Anterior cingulate cortex (tissue), 58 donors: ENCODE measurements around the gene RAP2A.

Experiments used
- DNase-seq, 58 donors: peaks; one replicate each; lab custom pipeline; 2025; lab: John Stamatoyannopoulos, UW

RAP2A gene

DNA sequence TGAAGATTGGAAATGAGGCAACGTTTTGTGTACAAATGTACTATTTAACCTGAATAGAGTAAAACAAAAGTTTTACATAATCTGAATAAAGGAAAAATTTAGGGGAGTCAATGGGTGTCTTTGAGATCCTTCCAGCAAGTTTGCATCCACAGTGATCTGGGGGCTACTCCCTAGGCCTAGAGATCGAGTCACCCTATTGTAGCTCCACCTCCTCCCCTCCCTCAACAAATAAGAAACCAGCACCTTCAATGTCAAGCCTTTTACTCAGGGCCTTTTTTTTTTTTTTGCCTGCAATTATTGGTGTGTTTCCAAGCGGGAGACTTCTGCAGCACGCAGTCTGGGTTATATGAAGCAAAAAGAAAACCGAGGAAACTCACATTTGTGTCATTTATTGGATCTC lies 16.3 kb upstream of the RAP2A start:
- DNase-seq = no peak

DNA sequence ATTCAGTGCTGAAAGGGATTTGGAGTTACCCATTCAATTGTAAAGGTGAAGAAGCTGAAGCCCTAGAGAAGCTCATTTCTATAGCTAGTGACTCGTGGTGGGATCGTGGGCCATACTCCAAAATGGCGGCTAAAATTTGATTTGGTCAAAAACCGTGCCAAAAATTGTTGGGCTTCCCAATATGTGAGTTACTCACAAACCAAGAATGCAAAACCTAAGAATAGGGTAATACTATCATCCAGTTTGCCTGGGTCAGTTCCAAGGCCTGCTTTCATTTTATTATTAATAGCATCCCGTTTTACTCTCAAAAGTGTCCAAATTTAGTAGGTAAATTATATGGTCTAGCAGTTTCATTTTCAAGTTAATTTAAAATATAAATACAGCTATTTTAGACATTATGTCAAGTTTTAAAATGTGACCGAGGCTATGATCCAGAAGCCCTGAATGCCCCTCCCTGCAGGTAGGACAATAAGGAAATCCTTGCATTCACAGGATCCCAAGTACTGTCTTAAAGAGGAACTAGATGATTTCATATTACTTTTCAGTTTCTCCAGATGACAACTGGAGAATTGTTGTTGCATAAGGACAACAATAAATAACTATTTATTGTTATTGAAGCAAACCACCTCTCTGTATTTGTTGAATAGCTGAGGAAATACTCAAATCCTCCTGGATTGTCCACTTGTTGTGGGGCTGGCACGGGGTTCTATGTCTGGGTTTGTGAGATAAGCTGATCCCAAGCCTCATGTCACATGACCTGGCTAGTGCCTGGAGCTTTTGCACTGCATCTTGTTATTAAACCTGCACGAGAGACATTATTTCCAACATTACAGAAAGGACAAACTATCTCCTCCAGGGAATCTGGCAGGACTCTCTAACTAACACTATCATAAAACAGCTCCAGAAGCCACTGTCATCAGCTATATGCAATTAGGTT lies 11.6 kb upstream of the RAP2A start:
- peak in 1 of 58 donors; percentile 1 for DNase-seq

DNA sequence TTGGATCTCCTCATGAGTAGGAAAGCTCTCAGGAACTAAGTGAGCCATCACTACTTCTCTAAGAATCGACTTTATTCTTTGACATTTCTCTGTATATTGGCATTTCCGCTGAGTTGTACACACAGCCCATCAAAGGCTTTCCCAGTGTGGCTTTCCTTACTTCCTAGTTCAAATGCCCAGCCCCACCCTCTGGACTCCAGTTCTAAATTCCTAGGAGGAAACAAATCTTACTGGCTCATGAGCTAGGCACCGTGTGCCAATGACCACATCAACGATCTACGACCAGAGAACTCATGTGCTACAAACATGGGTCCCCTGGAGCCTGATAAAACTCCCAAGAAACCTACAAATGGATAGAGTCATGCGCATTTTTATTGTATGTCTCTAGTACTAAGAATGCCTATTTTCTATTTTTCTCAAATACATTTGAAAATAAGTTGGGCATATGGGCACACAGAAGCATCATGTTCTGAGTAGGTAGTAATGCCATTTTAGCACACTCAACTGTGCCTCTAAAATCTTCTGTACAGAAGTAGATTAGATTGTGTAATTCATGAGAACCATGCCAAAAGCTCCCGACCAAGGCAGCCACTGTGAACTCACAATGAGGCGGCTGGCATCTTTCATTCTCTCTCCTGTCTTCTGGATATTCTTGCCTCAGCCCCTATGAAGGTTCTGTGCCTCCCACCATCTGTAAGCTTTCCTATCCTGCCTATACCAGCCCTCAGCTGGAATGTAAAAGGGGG lies 10.5 kb upstream of the RAP2A start:
- peak in 40 of 58 donors; percentile 1 to 69 (median 23) for DNase-seq

DNA sequence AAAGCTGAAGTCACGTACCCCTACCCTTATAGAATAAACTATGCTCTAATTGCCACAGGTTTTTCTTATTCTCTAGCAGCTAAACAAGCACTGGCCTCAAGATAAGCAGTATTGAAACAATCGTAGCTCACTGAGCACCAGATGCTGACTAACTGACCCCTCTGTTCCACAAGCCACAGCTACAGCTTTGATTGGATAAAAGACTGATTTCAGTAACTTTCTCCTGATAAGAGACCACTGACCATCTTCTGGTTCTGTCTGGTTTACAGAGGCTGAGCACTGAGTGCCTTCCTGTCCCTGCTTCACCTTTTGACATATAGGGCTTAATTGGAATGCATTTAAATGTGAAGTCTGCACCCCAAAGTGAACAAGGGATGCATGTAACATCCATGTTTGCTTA lies 8.4 kb upstream of the RAP2A start:
- no peak for DNase-seq

DNA sequence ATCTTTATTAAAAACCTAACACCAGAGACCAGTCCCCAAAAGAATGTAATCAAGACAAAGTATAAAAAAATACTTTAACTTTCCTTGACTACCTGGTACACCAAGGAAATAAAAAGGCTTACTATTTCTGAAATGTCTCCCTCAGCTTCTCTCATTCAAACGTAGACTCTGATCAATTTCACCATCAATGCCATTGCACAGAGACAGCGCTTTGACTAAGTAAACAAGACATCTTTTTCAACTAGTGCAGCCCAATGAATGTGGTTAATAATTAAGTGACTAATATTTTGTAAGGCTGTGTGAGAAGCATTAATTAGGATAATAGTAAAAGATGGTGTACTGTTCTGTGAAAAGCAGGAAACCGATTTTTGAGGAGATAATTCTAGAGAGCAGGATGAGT lies 7.3 kb upstream of the RAP2A start:
- DNase-seq = no peak

DNA sequence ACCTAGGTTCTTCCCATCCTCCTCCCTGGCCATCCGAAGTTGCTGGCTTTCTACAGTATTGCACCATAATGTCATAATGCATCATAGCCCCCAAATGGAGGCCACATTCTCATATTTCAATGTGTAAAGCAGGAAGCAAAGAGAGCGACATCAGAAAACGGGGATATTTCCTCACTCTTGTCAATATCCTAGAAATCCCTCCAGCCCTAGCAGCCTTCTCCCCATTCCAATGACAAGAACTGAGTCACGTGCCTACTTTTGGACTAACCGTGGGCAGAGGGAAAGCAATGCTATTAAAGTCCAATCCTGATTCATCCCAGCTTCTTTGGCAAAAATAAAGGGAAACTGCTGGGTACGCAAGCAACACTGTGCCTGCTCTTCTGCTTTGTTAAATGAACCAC lies 4.3 kb upstream of the RAP2A start:
- DNase-seq = peak in 52 of 58 donors; percentile 1 to 86 (median 38)

DNA sequence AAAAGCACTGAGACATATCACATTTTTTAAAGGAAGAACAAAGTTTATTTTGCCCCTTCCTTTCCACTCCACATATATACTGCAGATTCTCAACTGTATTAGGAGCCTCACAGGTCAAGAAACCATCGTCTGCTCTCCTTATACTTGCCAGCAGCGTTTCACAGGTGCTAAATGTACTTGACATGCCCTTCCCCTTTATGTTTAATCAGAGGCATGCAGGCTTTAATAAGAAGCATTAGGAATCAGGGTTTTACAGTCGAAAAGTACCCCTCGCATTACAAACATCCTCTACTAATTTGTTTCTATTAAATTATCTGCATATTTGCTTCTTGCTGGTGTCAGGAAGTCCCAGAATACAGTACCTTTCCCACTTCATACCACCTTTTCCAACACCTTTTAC lies 3.7 kb upstream of the RAP2A start:
- DNase-seq = no peak

DNA sequence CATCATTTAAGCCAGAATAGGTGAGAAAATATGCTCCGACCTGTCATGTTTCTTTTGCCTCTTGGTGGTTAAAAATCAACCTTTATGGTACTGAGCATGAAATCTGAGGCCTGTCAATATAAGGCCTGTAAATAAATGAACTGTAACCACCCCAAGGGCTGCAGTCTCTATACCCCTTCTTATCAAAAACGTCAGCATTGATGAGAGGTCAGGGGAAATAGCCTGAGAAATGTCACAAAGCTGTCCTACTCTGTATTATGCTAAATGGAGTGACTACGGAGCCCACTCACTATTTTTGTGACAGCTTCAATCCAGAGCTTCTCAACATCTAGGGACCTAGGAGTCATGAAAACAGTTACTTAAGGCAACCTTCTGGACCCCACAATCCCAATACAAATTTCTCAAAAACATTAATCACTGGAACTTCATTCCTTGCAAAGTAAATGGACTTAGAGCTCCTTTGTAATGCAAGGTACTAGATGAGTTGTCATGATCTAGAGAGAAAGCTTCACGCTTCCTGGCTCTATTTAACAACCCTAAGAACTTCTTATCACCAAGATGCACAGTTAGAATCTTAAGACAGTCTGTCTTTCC lies 2.7 kb upstream of the RAP2A start:
- DNase-seq = no peak

DNA sequence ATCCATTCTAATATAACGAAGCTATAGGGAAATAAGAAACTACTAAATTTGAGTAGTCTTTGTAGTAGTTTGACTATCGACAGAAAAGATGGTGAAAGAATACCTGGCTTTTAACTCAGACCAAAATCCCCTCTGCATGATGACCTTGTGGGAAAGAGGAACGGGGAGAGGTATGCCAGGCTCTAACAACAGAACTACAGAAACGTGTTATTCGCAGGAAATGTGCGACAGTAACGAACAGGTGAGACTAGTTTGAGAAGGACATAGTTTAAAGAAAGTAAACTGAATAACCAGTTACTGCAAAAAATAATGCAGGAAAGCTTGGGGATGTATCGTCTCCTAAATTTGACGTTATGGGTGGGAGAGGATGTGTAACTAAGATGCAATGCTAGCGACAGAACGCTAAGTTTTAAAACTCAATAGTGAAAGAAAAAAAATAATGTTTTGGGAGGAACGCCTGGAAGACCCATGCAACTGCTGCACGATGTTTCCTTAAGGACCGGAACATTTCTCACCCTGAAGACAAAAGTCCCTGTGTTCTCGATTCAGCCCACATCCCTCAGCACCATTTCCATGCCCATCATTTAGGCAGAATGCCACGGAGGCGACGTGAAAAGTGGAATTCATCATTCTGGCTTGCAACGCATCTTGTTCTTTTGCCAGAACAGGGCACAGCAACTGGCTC lies 1.6 kb upstream of the RAP2A start:
- DNase-seq = no peak

DNA sequence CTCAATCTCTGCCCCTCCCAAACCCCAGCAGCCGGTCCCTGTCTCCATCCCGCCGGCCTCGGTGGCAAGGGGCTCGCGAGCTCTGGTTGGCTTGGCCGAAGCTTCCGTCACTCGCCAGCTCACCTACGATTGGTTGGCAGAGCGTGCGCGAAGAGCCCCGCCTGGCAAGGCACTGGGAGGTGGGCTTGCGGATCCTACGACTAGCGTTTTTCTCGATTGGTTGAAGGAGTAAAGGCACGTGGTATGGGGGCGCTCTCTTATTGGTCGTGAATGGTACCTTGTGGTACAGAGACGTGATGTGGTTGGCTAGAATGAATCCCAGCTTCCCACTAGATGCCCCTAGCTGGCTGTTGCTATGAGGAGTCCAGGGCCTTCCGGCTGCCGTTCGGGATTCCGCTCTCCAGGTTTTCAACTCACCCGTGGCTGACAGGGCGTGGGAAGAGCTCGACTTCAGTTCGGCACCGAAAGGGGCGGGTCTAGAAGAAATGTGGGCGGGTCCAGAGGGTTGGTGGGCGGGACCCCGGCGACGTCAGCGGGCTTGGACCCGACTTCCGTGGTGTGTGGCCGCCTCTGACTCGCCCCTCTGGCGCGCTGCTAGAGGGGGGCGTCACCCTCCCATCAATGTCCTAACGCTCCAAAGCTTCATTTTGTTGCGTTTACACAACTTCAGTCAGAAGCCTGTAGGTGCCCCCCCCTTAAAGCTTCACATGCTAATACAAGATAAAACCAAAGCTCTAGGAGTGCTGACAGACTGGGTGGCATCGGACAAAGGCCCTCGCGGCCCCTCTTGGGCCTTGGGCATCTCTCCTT lies 847 bp upstream of the RAP2A start:
- DNase-seq = peak; percentile 99 to 100 (median 100)

DNA sequence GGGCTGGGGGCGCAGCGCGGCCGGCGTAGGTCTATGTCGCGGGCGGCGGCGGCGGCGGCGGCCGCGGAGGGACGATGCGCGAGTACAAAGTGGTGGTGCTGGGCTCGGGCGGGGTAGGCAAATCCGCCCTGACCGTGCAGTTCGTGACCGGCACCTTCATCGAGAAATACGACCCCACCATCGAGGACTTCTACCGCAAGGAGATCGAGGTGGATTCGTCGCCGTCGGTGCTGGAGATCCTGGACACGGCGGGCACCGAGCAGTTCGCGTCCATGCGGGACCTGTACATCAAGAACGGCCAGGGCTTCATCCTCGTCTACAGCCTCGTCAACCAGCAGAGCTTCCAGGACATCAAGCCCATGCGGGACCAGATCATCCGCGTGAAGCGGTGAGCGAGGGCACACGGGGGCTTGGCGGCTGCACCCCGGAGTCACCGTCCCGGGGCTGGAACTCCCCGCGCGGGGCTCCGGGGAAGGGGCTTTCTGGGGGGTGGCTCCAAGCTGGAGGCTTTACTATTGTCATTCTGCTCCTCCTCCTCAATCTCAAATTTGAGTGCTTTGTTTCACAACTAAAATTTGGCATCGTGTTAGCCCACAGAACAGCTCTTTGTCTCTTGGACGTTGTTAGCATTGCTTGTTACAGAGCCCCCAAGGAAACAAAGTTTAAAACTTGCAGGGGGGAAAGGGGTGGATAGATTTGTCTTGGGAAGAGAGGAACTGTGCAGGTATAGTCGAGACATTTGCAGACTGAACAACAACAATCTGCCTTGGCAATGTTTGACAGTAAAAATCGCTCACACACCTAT lies 630 bp downstream of the RAP2A start:
- peak in 45 of 58 donors; percentile 2 to 71 (median 43) for DNase-seq

DNA sequence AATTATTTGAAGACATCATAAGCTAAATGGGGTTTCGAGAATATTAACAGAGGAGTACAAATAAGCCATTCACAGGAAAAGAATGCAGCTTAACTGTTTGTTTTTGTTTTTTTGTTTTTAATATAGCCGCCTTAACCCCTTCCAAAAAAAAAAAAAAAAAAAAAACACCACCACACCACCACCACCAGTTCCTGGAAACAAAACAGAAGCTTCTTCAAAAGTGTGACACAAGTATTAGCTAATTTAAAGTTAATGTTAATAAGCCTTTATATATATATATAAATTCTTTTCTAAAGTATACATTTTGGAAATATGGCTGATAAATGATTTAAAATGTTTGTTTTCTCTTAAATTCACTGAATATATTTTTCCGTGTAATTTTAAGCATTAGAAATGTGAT lies 1.4 kb downstream of the RAP2A start:
- no peak for DNase-seq

DNA sequence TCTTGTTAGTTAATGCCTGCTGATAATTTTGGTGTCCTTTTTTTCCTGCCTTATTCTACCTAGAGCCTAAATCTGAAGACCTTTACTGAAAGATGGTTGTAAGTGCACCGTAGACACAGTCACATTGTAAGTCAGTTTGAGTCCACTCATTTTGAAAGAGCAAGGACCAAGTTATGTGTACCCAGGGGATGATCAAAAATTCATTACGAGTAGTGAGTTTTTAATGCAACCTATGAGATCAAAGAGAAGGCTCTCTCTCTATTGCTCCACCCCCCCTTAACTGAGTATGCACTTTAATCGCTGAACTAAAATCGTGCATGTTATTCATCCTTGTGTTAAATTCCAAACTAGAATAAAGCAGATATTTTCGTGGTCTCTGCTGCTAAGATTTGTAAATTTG lies 1.8 kb downstream of the RAP2A start:
- no peak for DNase-seq

DNA sequence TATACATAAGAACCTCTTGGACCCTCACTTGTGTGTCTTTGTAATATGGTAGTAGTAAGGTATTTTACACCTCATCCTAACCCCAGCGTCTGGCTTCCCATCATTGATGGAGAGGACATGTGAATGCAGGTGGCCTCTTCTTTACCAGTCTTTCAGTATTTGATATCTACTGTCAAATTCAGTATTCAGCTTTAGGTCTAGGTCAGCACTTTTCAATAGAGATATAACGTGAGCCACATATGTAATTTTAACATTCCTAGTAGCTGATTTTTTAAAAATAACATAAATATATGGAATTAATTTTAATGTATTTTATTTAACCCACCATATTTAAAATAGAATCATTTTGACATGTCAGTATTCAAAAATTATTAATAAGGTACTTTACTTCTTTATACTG lies 2.9 kb downstream of the RAP2A start:
- DNase-seq = no peak

DNA sequence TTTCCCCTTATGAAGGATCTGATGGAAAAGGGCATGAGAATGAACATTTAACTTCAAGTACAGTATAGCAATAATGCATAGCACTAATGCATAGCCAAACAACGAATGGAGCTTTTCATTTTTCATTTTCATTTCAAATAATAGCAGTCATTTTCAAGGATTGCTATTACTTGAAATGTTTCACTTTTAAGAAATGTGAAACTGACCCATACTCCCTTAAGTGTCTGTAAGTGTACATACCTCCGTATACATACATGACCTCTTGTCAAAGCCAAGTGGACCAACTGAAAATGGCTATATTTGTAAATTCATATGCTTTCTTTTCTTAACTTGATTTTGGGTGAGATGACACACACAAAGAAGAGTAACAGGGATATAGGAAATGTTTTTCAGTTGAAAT lies 3.8 kb downstream of the RAP2A start:
- DNase-seq = no peak

DNA sequence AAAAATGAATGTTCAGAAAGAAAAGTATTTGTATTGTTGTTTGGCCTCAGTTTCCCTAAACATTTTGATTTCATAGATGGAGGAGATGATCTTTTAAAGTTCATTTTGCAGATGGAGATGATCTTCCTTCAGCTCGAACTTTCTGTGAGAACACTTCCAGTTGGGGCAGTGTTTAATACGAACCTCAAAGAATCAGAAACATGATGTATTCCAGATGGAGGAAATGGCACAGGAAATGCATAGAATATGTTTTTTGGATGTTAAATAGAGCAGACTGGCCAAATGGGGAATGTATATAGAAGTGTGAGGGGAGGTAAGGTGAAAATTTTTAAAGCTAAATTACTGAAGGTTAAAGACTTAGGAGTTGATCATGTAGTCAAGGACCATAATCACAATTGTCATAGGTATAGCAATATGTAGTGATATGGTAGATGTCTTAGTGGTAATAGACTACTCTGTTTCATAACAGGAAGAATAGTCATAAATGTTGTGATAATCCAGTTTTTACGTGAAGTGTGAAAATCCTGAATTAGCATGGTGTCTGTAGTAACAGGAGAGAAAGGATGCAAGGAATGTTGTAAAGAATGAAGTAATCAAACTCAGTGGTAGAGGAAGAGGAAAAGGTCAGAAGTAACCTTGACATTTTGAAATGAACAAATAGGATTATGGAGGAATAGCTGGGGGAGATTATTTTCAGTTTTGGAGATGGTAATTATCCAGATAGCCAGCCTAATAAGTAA lies 5.1 kb downstream of the RAP2A start:
- no peak for DNase-seq

DNA sequence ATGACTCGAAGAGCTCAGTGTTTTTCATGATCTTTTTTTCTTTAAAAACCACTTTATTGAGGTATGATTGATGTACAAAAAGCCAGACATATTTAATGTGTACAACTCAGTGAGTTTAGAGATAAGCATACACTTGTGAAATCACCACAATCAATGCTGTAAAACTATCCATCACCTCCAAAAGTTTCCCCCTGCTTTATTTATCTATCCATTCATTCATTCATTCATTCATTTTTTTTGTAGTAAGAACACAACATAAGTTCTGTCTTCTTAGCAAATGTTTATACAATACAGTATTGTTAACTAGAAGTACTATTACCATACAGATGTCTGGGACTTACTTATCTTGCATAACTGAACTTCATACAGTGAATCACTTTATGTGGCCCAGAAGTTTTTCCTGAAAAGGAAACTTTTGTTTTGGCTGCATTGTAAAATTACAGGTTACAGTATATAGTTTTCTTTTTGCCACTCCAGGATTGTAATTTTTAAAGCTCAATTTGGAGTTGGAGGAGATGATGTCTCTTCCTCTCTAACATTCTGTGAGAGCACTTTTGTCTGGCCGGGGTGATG lies 6.7 kb downstream of the RAP2A start:
- no peak for DNase-seq

DNA sequence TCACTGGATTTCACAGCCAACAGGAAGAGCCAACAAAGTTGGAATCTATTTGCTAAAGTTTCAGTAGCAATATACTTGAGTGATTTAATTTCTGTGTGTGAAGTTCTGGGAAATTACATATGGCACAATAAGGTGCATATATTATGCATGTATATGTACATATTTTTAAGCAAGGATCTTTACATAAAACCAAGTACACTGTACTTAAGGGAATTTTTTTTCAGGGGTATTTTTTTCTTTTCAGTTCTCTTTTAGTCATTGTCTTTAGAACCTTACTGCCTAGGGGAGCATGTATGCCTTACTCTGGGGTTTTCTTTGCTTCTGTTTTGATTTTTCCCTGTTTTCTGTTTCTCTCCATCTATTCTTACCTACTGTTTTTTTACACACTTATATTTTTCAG lies 7.4 kb downstream of the RAP2A start:
- no peak for DNase-seq
